HG03378 (cell line): Measurements from ENCODE around the gene TNFRSF1B.

ENCODE experiments used
- ATAC-seq: cut with Tn5 transposase; IDR thresholded peaks from one replicate; pipeline ENCODE4 v1.9.1; 2021; ENCODE audit warnings: mild to moderate bottlenecking, moderate library complexity; ENCODE audit not compliant: unreplicated experiment

TNFRSF1B gene

GRCh38 chr1:12166834-12167492 is at the start of gene TNFRSF1B:
Gene TNFRSF1B (plus strand): TSS chr1:12166991. CDS start chr1:12167092, 101 bp downstream.
- ATAC-seq, result no peak

- no peak for ATAC-seq
Observed at GRCh38 chr1:12121212-12122003, 45.4 kb upstream of the TNFRSF1B start.

- no peak for ATAC-seq
Observed at GRCh38 chr1:12123172-12123571, 43.6 kb upstream of the TNFRSF1B start.

GRCh38 chr1:12124693-12125421 is 41.9 kb upstream of the TNFRSF1B start:
- ATAC-seq, result no peak

GRCh38 chr1:12125422-12126355 is 41.1 kb upstream of the TNFRSF1B start:
- no peak for ATAC-seq

GRCh38 chr1:12126781-12127180 is 40.0 kb upstream of the TNFRSF1B start:
- no peak for ATAC-seq

GRCh38 chr1:12127206-12127810 is 39.5 kb upstream of the TNFRSF1B start:
- ATAC-seq, result no peak

- ATAC-seq, result no peak
Observed at GRCh38 chr1:12128120-12128519, 38.7 kb upstream of the TNFRSF1B start.

- ATAC-seq, result no peak
Observed at GRCh38 chr1:12129624-12130023, 37.2 kb upstream of the TNFRSF1B start.

GRCh38 chr1:12130466-12131130 is 36.2 kb upstream of the TNFRSF1B start:
- ATAC-seq, result no peak

- no peak for ATAC-seq
Observed at GRCh38 chr1:12132078-12132477, 34.7 kb upstream of the TNFRSF1B start.

- no peak for ATAC-seq
Observed at GRCh38 chr1:12134716-12135115, 32.1 kb upstream of the TNFRSF1B start.

- ATAC-seq, result no peak
Observed at GRCh38 chr1:12135612-12136011, 31.2 kb upstream of the TNFRSF1B start.

- ATAC-seq, result no peak
Observed at GRCh38 chr1:12136916-12137610, 29.7 kb upstream of the TNFRSF1B start.

- ATAC-seq, result no peak
Observed at GRCh38 chr1:12138196-12139168, 28.3 kb upstream of the TNFRSF1B start.

GRCh38 chr1:12140016-12140415 is 26.8 kb upstream of the TNFRSF1B start:
- no peak for ATAC-seq

GRCh38 chr1:12140515-12141162 is 26.2 kb upstream of the TNFRSF1B start:
- no peak for ATAC-seq
